UCSD-AML1 (cell line): Measurements from ENCODE around the gene CYP27C1.
"Not testable (repeated sequence)": the region's sequence is repeated elsewhere in the genome, so short reads cannot be mapped to it uniquely, and the experiment has no call there.

Source experiments
- DNase-seq: peaks from one replicate; lab custom pipeline; 2025; ENCODE audit not compliant: unreplicated experiment; lab: John Stamatoyannopoulos, UW

Gene CYP27C1, protein sequence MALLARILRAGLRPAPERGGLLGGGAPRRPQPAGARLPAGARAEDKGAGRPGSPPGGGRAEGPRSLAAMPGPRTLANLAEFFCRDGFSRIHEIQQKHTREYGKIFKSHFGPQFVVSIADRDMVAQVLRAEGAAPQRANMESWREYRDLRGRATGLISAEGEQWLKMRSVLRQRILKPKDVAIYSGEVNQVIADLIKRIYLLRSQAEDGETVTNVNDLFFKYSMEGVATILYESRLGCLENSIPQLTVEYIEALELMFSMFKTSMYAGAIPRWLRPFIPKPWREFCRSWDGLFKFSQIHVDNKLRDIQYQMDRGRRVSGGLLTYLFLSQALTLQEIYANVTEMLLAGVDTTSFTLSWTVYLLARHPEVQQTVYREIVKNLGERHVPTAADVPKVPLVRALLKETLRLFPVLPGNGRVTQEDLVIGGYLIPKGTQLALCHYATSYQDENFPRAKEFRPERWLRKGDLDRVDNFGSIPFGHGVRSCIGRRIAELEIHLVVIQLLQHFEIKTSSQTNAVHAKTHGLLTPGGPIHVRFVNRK

DNA sequence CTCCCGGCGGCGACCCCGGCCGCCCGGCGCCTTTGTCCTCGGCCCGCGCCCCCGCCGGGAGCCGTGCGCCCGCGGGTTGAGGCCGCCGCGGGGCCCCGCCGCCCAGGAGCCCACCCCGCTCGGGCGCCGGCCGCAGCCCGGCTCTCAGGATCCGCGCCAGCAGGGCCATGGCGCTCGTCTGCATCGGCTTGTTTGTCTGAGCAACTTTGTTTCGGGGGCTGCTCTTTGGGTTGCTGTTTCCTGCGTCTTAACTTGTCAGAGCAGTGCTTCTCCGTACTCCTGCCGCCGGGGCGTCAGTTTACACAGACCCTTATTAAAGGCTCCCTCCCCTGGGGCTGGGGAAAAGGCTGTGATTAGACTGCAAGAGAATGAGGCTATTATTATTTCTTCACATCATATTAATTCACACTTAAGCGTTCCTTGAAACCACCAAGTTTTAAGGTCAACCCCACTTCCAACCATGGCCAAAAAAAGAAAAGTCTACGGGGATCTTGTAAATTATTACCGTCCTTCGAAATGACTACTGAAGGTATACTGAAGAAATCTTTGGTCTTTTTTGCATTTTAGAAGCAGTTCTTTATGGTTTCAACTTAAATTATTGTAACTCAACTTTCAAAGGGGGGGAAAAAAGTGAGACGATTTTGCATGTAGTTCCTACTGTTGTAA is at the start of gene CYP27C1:
Gene CYP27C1, minus strand, starts transcription at position 198 of the 666 bp plus-strand sequence. Its CDS starts 29 bp downstream, at position 169.
- no peak for DNase-seq

DNA sequence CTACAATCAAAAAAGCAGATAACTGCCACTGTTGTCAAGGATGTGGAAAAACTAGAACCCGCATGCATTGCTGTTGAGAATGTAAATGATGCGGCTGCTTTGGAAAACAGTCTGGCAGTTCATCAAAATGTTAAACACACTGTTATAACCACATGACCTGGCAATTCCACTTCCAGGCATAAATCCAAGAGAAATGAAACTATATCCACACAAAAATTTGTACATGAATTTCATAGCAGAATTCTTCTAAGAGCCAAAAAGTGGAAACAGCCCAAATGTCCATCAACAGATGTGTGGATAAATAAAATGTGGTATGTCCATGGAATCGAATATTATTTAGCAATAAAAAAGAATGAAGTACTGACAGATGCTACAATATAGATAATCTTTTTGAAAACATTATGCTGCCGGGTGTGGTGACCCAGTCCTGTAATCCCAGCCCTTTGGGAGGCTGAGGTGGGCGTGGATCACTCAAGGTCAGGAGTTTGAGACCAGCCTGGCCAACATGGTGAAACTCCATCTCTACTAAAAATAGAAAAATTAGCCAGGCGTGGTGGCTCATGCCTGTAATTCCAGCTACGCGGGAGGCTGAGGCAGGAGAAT is 41.8 kb upstream of the CYP27C1 start:
- no peak for DNase-seq

DNA sequence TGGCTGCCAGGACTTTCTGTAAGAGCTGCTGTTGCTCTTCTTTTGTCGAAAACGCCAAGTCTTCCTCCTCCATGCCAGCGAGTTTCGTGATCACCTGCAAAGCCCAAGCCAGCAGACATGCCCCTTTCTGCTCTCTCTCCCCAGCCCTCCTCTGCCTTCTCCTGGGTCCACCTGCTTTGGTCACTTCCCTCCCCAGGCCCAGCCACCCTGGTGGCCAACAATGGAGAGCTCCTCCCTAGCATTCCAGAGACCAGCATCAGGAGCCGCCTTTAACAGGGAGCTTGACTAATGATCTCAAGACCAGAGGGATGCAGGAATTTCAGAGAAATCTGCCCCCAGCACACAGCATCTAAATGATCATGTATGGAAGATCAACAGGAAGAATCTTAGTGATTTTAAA is 39.3 kb upstream of the CYP27C1 start:
- DNase-seq, result no peak

DNA sequence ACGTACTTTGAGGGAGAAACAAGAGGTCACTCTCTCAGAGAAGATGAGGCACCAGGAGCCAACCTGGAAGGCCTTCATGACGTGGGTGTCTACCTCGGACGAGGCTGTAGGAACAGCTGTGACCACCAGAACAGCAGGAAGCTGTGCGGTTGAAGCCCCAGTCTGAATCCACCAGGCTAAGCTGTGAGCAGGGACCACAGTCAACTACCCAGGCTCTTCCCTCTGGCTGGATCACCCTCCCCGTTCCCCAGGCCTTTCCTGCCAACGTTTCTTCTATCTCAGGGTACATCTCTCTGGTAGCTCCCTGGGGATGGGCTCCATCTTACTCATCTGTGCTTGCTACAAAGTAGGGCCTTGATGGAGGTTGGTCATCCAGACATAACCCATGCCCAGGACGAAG is 36.8 kb upstream of the CYP27C1 start:
- no peak for DNase-seq

DNA sequence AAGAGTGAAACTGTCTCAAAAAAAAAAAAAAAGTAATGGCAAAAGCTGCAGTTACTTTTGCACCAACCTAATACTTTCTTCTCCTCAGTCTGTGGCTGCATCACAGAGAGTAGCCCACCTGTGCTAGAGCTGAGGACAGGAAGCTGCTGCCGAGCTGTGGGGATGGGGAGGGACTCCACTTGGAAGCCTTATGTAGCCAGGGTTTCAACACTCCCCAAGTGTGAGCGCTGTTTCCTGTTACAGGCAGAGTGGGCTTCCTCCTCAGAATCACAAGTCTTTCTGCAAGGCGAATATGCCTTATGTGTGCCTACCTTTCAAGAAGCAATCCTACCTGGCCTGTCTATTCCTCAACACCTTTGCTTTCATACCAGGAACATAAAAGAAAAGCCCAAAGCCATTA is 36.3 kb upstream of the CYP27C1 start:
- no peak for DNase-seq

DNA sequence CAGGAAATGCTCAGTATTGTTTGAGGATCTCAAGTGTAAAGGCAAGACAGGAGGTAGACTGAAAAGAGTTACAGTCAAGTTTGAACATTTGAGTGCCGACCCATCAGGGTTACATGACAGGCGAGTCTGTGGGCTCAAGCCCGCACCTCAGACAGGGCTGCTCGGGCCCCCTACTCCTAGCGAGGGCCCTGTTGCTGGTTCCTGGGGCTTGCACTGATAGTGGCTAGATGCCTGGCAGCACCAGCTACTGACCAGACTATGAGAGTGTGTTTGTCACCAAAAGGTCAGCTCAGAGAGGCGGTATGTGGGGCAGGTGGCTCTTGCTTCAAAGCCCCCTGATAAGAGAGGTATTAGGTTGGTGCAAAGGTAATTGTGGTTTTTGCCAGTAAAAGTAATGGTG is 35.6 kb upstream of the CYP27C1 start:
- no peak for DNase-seq

DNA sequence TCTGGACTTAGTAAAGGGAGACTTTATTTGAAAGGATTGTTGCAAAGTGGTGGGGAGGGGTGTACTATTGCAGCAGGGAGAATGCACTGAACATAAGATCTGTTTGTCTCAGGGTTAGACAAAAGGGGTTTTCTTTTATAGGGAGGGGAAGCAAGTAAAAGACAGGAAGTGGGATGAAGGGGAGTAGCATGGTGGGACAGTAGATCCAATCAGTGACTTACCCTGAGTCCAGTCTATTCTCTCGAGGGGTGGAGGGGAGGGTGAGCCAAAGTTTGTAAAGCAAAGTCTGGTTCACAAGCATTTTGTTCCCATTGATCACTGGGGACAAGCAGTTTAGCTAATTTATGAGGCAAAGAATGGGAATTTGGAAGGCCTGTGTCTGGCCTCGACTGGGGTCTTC is 35.0 kb upstream of the CYP27C1 start:
- no peak for DNase-seq

DNA sequence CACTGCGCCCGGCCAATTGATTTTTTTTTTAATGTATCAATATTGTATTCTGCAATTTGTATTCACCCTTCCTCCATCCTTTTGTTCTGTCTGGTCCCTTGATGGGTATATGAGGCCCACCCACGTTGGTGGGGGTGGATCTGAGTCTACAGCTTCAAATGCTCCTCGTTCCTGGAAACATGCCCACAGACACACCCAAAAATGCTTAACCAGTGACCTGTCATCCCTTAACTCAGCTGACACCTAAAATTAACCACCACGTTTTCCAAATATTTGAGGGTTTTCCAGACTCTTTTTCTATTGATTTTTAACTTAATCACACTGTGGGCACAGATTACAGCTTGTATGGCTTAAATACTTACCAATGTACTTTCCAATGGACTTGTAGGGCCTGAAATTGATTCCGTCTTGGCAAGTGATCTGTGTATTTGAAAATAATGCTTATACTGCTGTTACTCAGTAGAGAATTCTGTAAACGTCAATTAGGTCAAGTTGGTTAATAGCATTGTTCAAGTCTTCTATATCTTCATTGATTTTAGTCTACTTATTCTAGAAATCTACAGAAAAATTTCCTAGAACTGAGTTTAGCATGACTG is 34.4 kb upstream of the CYP27C1 start:
- DNase-seq, result no peak

DNA sequence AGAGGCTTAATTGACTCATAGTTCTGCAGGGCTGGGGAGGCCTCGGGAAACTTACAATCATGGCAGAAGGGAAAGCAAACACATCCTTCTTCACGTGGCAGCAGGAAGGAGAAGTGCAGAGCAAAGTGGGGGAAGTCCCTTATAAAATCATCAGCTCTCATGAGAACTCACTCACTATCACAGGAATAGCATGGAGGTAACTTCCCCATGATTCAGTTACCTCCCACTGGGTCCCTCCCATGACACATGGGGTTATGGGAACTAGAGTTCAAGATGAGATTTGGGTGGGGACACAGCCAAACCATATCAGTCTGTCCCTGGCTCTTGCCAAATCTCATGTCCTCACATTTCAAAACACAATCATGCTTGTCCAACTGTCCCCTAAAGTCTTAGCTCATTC is 21.1 kb upstream of the CYP27C1 start:
- not testable (repeated sequence) for DNase-seq

DNA sequence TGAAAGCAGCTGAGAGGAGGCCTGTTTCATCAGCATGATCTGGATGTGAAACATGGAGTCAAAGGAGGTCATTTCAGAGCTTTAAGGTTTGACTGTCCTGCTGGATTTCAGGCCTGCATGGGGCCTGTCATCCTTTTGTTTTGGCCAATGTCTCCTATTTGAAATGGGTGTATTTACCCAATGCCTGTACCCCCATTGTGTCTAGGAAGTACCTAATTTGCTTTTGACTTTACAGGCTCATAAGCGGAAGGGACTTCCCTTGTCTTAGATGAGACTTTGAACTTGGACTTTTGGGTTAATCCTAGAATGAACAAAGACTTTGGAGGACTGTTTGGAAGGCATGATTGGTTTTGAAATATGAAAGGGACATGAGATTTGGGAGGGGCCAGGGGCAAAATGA is 19.3 kb upstream of the CYP27C1 start:
- no peak for DNase-seq

DNA sequence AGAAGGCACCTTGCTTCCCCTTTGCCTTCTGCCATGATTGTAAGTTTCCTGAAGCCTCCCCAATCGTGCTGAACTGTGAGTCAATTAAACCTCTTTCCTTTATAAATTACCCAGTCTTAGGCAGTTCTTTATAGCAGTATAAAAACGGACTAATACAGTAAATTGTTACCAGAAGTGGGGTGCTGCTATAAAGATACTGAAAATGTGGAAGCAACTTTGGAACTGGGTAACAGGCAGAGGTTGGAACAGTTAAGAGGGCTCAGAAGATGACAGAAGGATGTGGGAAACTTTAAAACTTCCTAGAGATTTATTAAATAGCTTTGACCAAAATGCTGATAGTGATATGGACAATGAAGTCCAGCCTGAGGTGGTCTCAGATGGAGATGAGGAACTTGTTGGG is 17.7 kb upstream of the CYP27C1 start:
- not testable (repeated sequence) for DNase-seq

DNA sequence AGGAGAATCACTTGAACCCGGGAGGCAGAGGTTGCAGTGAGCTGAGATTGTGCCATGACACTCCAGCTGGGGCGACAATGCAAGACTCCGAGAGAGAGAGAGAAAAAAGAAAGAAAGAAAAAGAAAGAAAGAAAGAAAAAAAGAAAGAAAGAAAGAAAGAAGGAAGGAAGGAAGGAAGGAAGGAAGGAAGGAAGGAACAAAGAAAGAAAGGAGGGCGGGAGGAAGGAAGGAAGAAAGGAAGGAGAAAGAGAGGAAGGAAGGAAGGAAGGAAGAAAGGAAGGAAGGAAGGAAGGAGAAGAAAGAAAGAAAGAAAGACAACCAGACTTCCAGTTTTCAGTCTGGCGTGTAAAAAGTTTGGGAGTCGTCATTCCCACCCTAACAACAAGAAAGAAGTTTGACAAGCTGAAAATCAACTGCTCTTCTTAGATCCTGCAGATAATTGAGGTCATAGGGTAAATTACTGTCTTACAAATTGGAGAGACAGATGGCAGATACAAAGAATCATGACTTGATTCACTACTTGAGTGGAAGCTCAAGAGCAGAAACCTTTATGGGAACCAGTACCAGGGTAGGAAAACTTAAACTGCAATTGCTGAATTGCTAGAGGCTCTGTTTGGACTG is 15.1 kb upstream of the CYP27C1 start:
- no peak for DNase-seq

DNA sequence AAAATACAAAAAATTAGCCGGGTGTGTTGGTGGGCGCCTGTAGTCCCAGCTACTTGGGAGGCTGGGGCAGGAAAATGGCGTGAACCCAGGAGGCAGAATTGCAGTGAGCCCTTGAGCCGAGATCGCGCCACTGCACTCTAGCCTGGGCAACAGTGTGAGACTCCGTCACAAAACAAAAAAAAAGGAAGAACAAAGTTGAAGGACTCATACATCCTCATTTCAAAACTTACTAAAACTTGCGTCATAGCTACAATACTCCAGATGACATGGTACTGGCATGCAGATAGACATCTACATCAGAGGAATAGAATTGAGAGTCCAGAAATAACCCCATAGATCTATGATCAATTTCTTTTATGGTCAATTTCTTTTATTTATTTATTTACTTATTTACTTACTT is 13.6 kb upstream of the CYP27C1 start:
- DNase-seq, result no peak

DNA sequence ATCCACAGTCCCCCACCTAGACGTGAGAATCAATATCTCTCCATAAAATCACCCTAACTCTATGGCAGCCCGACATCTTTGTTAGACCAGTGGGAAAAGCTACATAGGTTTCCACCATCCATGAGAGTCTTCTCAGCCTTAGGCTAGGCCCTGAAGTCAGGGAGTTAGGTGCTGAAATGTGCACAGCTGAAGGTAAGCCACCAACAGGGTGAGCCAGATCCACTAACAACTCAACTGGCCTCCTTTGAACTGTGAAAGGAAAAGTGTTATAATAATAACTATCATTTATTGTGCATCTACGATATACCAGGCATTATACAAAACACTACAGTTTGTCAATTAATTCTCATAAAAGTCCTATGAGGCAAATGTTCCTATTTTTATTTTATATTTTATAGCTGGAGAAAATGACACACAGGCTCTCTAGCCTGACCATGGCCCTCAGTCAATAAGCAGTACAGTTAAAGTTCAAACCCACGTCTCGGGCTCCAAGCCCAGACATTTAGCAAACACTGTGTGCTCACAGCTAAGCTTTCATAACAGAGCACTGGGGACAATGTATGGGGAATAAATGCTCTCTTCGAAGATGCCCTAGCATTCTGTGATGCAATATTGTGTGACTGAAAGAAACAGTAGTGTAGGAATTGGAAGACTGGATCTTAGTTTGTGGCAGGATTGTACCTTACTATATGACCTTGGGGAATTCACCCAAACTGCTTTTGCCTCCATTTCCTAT is 11.2 kb upstream of the CYP27C1 start:
- no peak for DNase-seq

DNA sequence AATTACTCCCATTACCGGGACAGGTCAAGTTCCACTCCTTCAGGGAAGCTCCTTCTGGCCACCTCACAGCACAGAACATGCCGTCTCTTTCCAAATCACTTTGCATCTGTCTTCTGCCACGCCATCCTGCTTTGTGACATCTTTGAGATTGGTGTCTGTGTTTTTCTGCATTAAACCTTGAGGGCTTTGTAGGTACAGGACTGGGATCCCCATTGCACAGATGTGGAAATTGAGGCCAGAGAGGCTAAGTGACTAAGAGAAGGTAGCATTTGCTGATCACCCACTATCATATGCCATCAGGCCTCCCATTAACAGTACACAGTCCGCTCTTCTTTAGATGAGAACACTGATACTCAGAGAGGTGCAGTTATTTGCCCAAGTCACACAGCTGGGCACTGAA is 9.5 kb upstream of the CYP27C1 start:
- no peak for DNase-seq

DNA sequence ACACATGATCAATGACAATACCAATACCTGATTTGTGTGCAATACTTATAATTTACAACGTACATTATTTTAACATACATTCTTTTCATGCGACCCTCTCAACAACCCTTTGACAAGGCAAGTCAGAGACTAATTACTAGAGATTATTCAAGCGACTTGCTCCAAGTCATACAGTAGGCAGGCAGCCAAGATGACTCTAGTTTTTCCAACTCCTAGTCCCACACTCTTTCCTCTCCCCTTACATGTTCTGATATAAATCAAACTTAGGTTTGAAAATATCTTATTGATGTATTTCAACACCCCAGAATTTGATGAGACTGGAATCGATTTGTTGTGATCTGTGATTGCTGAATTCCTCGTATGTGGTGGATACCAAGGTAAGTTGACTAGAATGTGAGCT is 8.0 kb upstream of the CYP27C1 start:
- DNase-seq, result no peak

DNA sequence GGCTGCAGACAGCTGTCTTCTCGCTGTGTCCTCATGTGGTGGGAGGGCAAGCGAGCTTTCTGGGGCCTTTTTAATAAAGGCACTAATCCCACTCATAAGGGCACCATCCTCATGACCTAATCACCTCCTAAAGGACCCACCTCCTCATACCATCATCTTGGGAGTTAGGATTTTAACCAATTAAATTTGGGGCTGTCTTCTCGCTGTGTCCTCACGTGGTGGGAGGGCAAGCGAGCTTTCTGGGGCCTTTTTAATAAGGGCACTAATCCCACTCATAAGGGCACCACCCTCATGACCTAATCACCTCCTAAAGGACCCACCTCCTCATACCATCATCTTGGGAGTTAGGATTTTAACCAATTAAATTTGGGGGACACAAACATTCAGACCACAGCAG is 7.2 kb upstream of the CYP27C1 start:
- not testable (repeated sequence) for DNase-seq

DNA sequence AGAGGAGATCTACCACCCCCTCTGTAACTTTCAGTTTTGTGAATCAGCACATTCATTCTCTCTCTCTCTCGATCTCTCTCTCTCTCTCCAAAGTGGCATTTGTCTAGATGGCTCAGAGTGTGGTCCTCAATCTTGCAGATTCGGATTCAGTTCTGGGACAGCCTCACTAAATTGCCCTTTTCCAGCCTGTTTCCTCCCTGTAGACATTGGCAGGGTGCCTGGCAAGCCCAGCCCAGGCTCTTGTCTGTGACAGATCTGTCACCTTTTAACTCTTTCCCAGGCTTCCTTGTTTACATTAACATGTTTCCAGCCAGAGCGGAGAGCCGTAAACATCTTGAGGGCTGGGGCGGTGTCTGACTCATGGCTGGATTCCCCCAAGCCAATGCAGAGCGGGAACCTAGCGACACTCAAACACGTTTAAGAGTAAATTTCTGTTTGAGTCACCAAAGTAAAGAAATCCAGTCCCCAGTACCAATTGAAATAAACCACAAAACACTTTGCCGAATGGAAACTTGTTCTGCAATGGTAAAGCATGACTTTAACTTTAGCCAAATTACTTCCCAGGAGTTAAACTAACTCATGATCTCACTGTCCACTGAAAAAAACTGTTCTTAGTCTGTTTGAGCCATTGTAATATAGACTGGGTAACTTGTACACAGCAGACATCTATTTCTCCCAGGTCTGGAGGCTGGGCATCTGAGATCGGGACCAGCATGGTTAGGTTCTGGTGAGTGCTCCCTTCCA is 6.6 kb upstream of the CYP27C1 start:
- DNase-seq, result no peak

DNA sequence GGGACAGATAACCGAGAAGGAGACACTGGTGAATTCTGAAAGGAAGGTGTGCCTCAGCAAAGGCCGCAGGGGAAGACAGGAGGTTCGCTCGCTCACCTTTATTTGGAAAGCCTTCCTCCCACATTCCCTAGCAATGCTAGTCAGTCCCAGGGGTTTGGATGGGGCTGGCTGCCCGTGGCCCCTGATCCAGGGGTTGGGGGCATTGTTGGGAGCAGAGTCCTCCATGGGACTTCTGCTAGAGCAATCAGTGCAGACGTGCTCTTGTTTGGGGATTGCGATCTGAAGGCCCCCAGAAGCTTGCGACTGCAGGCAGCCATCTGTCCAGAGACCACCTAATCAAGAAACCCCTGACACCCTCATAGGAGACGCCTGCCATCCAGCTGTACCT is 6.0 kb upstream of the CYP27C1 start:
- no peak for DNase-seq
